Panc1 (cell line): ENCODE measurements around the gene HOXB2.

ENCODE experiments used
- POLR2AphosphoS5 ChIP-seq: IDR thresholded peaks from 2 replicates; pipeline ENCODE4 v1.6.1; 2012; ENCODE audit warnings: mild to moderate bottlenecking, low read depth, low read length, moderate library complexity
- SIN3A ChIP-seq: IDR thresholded peaks from 2 replicates; pipeline ENCODE4 v1.6.1; 2012; ENCODE audit warnings: low read depth, mild to moderate bottlenecking, low read length, moderate library complexity, borderline replicate concordance; ENCODE audit not compliant: insufficient read depth
- TF ChIP-seq, protein P1 (sequence below): fragments of 450-650 bp; IDR thresholded peaks from 2 replicates; pipeline ENCODE4 v1.5.1; 2017; ENCODE audit warnings: mild to moderate bottlenecking

GRCh38 chr17:48528153-48528935, 16.6 kb downstream of the HOXB2 start:
- TF ChIP-seq SIN3A, result no peak
- TF ChIP-seq, protein P1, sequence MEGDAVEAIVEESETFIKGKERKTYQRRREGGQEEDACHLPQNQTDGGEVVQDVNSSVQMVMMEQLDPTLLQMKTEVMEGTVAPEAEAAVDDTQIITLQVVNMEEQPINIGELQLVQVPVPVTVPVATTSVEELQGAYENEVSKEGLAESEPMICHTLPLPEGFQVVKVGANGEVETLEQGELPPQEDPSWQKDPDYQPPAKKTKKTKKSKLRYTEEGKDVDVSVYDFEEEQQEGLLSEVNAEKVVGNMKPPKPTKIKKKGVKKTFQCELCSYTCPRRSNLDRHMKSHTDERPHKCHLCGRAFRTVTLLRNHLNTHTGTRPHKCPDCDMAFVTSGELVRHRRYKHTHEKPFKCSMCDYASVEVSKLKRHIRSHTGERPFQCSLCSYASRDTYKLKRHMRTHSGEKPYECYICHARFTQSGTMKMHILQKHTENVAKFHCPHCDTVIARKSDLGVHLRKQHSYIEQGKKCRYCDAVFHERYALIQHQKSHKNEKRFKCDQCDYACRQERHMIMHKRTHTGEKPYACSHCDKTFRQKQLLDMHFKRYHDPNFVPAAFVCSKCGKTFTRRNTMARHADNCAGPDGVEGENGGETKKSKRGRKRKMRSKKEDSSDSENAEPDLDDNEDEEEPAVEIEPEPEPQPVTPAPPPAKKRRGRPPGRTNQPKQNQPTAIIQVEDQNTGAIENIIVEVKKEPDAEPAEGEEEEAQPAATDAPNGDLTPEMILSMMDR, result no peak
- no peak for TF ChIP-seq POLR2AphosphoS5
